Stomach (tissue), 9 donors: ENCODE results near the gene CEL. TPM values are rescaled to one million over a fixed set of nuclear protein-coding genes. Genes with fewer than 3 reads are reported as not detected.
"Not testable (repeated sequence)": the region's sequence is repeated elsewhere in the genome, so short reads cannot be mapped to it uniquely, and the experiment has no call there.

ENCODE experiments used
- DNase-seq, 2 donors: peaks; one replicate each; pipeline versions ENCODE4 v3.0.0 to v3.0.0-alpha.2; 2013 to 2019
- H3K27ac ChIP-seq, 5 donors: fragments of 200-600 bp in 4 of 5; sonication (generic) in 4 of 5; one replicate each; pipeline ENCODE4 v1.5.1; 2013 to 2019; ENCODE audit warnings: mild to moderate bottlenecking in 1 of 5, moderate library complexity in 1 of 5
- H3K27me3 ChIP-seq, 3 donors: fragments of 200-600 bp; sonication (generic); one replicate each; pipeline ENCODE4 v1.5.1; 2017 to 2019; ENCODE audit warnings: mixed run types in 1 of 3
- H3K36me3 ChIP-seq, 4 donors: fragments of 200-600 bp; sonication (generic); 1 replicate in 3 of 4; 2 replicates in 1 of 4; pipeline ENCODE4 v1.5.1; 2016 to 2019
- H3K4me1 ChIP-seq, 4 donors: fragments of 200-600 bp; sonication (generic); one replicate each; pipeline ENCODE4 v1.5.1; 2016 to 2019
- H3K4me3 ChIP-seq, 4 donors: fragments of 200-600 bp; sonication (generic) in 3 of 4; one replicate each; pipeline ENCODE4 v1.5.1; 2016 to 2019; ENCODE audit warnings: mild to moderate bottlenecking in 1 of 4
- H3K9me3 ChIP-seq, 4 donors: fragments of 200-600 bp; sonication (generic); one replicate each; pipeline ENCODE4 v1.5.1; 2016 to 2019
- EP300 ChIP-seq: sonication (generic); formaldehyde crosslinking; IDR thresholded peaks from one replicate; pipeline ENCODE4 v1.6.1; 2017; ENCODE audit warnings: antibody characterized with exemption
- POLR2A ChIP-seq, 4 donors: fragments of 450-650 bp; IDR thresholded peaks; one replicate each; pipeline ENCODE4 v1.6.1; 2016; ENCODE audit warnings: antibody characterized with exemption in 4 of 4, control low read depth in 2 of 4, mild to moderate bottlenecking in 1 of 4, moderate library complexity in 1 of 4
- POLR2AphosphoS5 ChIP-seq, 3 donors: sonication (generic); formaldehyde crosslinking; IDR thresholded peaks; one replicate each; pipeline ENCODE4 v1.6.1; 2016; ENCODE audit warnings: antibody characterized with exemption in 3 of 3
- WGBS, 5 donors: extraction: QIAGEN DNeasy Blood & Tissue Kit in 3 of 5; methylation state at CpG; one replicate each; pipeline versions ENCODE4 v1.1.5 to v1.1.7; 2013 to 2018; 5-methylcytosine and 5-hydroxymethylcytosine counted together
- intact Hi-C: fragments of 100-400 bp; cut with DNase I; formaldehyde crosslinking; loops from one replicate; pipeline ENCODE4 v1.15.1; 2023; ENCODE audit warnings: low total_unique reads
- polyA plus RNA-seq, 3 donors: library from polyadenylated mRNA; stranded (reverse); fragments of 200-250 nt; gene quantifications; one replicate each; pipeline ENCODE4 v1.2.3, GENCODE V29; 2013
- total RNA-seq, 5 donors: library from RNA; depleted of rRNA; stranded (reverse); fragments of >200 nt; gene quantifications; one replicate each; pipeline versions ENCODE4 v1.1.0 to v1.2.3, GENCODE V29; 2014 to 2016
- TF ChIP-seq, protein P1 (sequence below), 7 experiments: fragments of 450-650 bp in 4 of 7; fragments of 200-600 bp in 3 of 7; sonication (generic) in 3 of 7; IDR thresholded peaks; one replicate each; pipeline ENCODE4 v1.5.1; 2016 to 2019; ENCODE audit warnings: antibody characterized with exemption in 7 of 7, control low read depth in 2 of 7, mild to moderate bottlenecking in 1 of 7
- donor health status: healthy with polysubstance abuse.
- donor health status: Bipolar disorder and iron deficiency.
- donor health status: healthy.

The CEL gene
- total and polyA plus RNA-seq, 8 donors = 1.2 to 9.9 (median 2.0) TPM; not detected in 3

DNA sequence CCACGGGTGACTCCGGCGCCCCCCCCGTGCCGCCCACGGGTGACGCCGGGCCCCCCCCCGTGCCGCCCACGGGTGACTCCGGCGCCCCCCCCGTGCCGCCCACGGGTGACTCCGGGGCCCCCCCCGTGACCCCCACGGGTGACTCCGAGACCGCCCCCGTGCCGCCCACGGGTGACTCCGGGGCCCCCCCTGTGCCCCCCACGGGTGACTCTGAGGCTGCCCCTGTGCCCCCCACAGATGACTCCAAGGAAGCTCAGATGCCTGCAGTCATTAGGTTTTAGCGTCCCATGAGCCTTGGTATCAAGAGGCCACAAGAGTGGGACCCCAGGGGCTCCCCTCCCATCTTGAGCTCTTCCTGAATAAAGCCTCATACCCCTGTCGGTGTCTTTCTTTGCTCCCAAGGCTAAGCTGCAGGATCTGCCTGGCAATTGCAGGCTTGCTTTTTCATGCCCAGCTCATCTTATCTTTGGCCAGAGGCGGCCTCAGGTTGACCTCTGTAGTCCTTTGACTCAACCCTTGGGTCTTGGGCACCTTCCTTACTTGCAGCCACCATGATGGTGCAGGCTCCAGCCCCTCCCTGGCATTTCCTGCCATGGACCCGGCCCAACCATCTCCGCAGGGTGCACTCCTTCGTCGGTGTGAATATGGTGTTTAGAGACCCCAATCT is 9.8 kb downstream of the CEL start:
- H3K36me3 ChIP-seq = peaks cover 0 to 17% (median 2%) of the 10 kb centered on the region in 4 donors
- no peaks in the 10 kb centered on the region for H3K27me3 ChIP-seq
- no peaks in the 10 kb centered on the region for H3K9me3 ChIP-seq
- no peak overlapping the region for H3K27ac ChIP-seq
- no peak overlapping the region for H3K4me3 ChIP-seq
- 92 to 96% (median 94%) methylated on average over 7 to 33 of the region's 33 CpGs for WGBS, 5 donors
- TF ChIP-seq POLR2A (IDR thresholded peaks at IDR 0.05) (no peak), POLR2AphosphoS5 (IDR thresholded peaks at IDR 0.05) (no peak), EP300 (no peak)
- TF ChIP-seq, protein P1, sequence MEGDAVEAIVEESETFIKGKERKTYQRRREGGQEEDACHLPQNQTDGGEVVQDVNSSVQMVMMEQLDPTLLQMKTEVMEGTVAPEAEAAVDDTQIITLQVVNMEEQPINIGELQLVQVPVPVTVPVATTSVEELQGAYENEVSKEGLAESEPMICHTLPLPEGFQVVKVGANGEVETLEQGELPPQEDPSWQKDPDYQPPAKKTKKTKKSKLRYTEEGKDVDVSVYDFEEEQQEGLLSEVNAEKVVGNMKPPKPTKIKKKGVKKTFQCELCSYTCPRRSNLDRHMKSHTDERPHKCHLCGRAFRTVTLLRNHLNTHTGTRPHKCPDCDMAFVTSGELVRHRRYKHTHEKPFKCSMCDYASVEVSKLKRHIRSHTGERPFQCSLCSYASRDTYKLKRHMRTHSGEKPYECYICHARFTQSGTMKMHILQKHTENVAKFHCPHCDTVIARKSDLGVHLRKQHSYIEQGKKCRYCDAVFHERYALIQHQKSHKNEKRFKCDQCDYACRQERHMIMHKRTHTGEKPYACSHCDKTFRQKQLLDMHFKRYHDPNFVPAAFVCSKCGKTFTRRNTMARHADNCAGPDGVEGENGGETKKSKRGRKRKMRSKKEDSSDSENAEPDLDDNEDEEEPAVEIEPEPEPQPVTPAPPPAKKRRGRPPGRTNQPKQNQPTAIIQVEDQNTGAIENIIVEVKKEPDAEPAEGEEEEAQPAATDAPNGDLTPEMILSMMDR (IDR thresholded peaks at IDR 0.05) = no peak
- intact Hi-C loops = no loop called here
- DNase-seq = peak in 1 of 2 donors; percentile 3
- H3K4me1 ChIP-seq = peaks cover 0 to 5% (median 0%) of the 10 kb centered on the region in 4 donors

DNA sequence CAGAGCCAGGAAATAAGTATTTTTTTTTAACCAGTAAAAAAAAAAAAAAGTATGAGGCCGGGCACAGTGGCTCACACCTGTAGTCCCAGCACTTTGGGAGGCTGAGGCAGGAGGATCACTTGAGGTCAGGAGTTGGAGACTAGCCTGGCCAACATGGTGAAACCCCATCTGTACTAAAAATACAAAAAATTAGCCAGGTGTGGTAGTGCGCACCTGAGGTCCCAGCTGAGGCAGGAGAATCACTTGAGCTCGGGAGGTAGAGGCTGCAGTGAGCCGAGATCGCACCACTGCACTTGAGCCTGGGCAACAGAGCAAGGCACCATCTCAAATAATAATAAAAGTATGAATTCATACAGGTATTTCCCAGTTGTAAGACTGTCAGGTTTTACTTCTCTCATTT is 10.4 kb downstream of the CEL start:
- peaks cover 0 to 15% (median 0%) of the 10 kb centered on the region in 4 donors for H3K36me3 ChIP-seq
- H3K4me3 ChIP-seq, intact Hi-C loops, H3K27me3 ChIP-seq, H3K4me1 ChIP-seq, H3K27ac ChIP-seq, H3K9me3 ChIP-seq: not testable (repeated sequence)
- peak in 1 of 2 donors; percentile 1 for DNase-seq
- 93 to 97% (median 97%) methylated on average over 5 of the region's 5 CpGs for WGBS, 5 donors

DNA sequence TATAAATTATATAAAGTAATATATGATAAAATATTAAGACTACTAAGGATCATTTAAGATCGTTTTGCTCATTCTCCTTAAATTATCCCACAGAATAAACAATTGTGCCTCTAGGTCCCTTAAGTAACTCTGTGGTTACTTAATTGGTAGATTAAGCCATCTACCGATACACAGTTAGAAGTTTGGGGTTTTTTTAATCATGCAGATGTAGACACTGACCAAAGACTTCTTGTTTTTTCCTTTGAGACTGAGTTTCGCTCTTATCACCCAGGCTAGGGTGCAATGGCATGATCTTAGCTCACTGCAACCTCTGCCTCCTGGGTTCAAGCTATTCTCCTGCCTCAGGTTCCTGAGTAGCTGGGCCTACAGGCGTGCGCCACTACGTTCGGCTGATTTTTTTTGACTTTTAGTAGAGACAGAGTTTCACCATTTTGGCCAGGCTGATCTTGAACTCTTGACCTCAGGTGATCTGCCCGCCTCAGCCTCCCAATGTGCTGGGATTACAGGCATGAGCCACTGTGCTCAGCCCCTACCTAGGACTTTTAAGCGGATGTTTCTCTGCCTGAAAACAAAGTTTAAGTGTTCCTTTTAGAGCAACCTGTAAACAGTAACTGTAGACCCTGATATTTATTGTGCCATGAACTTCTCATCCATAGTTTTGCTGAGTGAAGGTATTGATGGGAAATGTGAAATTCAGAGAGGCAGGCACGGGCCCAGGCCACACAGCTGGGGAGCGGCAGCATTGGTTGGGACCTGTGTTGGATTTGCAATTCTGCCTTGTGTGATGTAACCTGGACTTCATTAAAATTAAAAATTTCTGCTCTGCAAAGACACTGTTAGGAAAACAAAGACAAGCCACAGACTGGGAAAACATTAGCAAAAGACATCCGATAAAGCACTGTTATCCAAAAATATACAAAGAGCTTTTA is 11.6 kb downstream of the CEL start:
- no peaks in the 10 kb centered on the region for H3K27me3 ChIP-seq
- H3K9me3 ChIP-seq = no peaks in the 10 kb centered on the region
- intact Hi-C loops = no loop called here
- no peak overlapping the region for H3K27ac ChIP-seq
- 74 to 80% (median 77%) methylated on average over 12 of the region's 12 CpGs for WGBS, 5 donors
- no peak for DNase-seq
- peaks cover 0 to 5% (median 0%) of the 10 kb centered on the region in 4 donors for H3K4me1 ChIP-seq
- no peak overlapping the region for H3K4me3 ChIP-seq
- TF ChIP-seq POLR2AphosphoS5 (IDR thresholded peaks at IDR 0.05) = no peak
- no peak for TF ChIP-seq POLR2A (IDR thresholded peaks at IDR 0.05)
- no peak for TF ChIP-seq EP300
- TF ChIP-seq, protein P1 (IDR thresholded peaks at IDR 0.05) = no peak
- peaks cover 0 to 6% (median 0%) of the 10 kb centered on the region in 4 donors for H3K36me3 ChIP-seq

DNA sequence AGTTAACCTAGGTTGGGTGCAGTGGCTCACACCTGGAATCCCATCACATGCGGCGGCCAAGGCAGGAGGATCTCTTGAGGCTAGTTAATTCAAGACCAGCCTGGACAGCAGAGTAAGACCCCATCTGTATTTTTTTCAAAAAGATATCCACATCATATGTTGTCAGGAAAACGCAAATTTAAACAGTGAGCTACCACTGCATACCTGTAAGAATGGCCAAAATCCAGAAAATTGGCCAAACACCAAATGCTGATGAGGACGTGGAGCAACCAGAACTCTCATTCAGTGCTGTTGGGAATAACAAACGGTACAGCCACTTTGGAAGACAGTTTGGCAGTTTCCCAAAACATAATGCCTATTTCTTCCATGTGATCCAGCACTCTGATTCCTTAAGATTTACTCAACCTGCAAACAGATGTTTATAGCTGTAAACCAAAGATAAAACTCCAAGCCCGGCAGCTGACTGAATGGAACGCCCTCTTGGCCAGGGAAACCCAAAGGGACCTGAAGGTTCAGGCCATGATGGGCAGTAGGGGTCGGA is 12.4 kb downstream of the CEL start:
- Histone ChIP-seq H3K36me3 (peaks cover 0 to 6% (median 0%) of the 10 kb centered on the region in 4 donors), H3K27ac (no peak overlapping the region), H3K4me1 (peaks cover 0 to 5% (median 0%) of the 10 kb centered on the region in 4 donors), H3K9me3 (no peaks in the 10 kb centered on the region), H3K27me3 (no peaks in the 10 kb centered on the region), H3K4me3 (no peak overlapping the region)
- 45 to 54% (median 51%) methylated on average over 8 of the region's 8 CpGs for WGBS, 5 donors
- DNase-seq = no peak
- intact Hi-C loops = no loop called here
- TF ChIP-seq POLR2AphosphoS5 (IDR thresholded peaks at IDR 0.05) (no peak), EP300 (no peak), POLR2A (IDR thresholded peaks at IDR 0.05) (no peak)
- TF ChIP-seq, protein P1 (IDR thresholded peaks at IDR 0.05) = no peak
